ENCODE results near the gene CAPN13.

Gene CAPN13, protein sequence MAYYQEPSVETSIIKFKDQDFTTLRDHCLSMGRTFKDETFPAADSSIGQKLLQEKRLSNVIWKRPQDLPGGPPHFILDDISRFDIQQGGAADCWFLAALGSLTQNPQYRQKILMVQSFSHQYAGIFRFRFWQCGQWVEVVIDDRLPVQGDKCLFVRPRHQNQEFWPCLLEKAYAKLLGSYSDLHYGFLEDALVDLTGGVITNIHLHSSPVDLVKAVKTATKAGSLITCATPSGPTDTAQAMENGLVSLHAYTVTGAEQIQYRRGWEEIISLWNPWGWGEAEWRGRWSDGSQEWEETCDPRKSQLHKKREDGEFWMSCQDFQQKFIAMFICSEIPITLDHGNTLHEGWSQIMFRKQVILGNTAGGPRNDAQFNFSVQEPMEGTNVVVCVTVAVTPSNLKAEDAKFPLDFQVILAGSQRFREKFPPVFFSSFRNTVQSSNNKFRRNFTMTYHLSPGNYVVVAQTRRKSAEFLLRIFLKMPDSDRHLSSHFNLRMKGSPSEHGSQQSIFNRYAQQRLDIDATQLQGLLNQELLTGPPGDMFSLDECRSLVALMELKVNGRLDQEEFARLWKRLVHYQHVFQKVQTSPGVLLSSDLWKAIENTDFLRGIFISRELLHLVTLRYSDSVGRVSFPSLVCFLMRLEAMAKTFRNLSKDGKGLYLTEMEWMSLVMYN

DNA sequence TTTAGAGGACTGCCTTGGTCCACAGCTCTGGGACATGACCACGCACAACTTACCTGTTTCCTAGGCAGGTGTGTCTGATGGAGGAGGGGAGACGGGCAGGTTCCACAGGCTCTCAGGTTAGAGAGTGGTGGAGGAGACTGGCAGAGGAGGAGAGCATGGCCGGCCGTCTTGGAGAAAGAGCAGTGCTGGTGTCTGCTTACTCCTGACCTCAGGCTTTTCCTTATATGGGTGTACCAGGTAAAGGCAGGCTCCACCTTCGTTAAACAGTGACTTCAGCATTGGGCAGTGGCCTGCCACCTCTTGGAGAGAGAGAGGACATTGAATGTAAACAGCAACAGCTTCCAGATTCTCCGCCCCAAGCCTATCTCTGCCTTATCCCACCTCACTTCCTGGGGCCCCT lies at the start of gene CAPN13:
TSS of gene CAPN13 (minus strand) at position 198 of the 400 bp plus-strand sequence. CDS start 20,121 bp downstream, outside the sequence.
- no peak for DNase-seq (ENCODE audit: low spot score)

DNA sequence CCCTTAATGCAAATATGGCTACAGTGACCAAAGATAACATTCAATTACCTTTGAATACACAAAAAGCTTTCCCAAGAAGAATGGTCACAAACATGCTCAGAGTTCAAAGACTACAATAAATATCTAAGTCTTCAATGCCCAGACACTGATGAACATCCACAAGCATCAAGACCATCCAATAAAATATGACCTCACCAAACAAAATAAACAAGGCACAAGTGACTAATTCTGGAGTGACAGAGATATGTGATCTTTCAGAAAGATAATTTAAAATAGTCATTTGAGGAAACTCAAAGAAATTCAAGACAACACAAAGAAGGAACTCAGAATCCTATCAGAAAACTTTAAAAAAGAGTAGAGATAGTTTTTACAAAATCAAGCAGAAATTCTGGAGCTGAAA lies 40.6 kb upstream of the CAPN13 start:
- DNase-seq (ENCODE audit: low spot score) = no peak

DNA sequence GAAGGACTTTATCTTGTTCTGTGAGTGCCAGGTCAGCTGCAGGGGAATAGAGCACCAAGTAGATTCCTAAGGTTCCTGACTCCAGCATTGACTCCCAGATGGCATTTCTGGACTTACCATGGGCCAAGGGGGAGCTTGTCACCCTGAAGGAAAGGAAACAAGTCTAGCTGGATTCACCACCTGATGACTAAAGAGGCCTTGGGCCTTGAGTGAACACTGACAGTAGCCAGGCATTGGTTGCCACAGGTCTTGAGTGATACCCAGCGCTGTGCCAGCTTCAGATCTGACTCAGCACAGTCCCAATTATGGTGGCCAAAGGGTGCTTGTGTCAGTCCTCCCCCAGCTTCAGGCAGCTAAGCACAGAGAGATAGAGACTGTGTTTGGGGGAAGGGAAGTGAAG lies 40.1 kb upstream of the CAPN13 start:
- DNase-seq (ENCODE audit: low spot score) = no peak

DNA sequence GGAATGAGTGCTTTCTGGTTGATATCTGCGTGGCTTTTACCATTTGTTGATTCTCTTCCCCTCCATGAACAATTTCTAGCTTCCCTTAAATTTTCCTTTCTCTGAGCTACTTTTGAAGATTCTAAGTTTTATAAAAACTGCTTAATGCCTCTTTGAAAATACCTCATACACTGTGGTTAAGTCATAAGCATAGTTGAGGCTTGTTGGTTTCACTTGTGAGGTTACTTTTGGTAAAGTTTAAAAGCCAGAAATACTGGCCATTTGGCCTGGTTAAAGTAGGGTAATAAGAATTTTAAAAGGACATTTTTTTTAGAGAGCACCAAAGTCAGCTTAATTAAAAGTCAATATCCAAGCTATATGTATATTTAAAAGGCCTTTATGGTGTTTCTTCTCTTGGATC lies 21.3 kb upstream of the CAPN13 start:
- DNase-seq (ENCODE audit: low spot score) = no peak

DNA sequence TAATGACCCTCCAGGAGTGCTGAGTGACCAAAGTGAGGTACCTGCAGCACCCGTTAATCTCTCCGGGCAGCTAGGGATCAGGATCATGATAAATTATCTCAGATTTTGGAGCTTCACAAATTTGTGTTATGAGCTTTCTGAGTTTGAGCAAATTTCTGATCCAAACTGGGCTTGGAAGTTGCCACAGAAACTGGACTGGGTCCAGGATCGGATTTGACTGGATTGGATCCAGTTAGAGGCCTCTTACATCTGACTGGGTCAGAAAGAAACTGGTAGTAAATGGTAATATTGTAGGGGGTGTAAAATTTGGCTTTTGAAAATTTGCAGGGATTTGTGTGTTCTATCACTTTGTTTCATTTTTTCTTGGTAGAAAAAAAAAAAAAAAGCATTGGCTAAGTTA lies 19.7 kb upstream of the CAPN13 start:
- DNase-seq (ENCODE audit: low spot score) = no peak

DNA sequence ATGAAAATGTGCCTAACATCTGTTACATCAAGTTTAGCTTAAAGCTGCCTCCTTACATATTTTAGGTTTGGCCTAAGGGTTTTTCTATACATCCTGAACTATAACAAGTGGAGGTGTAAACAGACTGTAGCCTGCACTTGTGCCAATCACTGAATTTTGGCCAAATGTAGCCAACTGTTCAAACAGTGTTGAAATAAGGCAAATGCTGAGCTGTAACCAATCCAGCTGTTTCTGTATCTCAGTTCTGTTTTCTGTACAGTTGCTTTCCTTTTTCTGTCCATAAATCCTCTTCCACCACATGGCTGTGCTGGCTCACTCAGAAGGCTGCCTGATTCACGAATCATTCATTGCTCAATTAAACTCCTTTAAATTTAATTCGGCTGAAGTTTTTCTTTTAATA lies 19.2 kb upstream of the CAPN13 start:
- DNase-seq (ENCODE audit: low spot score) = no peak

DNA sequence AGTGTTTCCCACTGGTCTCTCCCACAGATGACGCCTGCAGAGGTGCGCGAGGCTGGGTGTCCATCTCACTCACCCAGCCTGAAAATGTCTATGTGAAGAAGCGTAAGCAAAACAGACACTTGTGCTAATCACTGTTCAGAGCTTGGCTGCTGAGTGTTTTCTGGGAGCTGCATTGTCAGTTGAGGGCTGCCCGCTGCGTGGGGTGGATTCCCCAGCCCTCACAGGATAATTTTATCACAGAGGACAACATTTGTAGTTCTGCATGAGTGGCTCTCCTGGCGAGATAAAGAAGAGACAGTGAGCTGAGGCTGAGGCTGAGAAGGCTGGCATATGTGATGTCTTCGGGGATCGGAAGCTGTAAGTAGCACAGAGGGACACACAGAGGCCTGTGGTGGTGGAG lies 16.2 kb upstream of the CAPN13 start:
- DNase-seq (ENCODE audit: low spot score) = no peak

DNA sequence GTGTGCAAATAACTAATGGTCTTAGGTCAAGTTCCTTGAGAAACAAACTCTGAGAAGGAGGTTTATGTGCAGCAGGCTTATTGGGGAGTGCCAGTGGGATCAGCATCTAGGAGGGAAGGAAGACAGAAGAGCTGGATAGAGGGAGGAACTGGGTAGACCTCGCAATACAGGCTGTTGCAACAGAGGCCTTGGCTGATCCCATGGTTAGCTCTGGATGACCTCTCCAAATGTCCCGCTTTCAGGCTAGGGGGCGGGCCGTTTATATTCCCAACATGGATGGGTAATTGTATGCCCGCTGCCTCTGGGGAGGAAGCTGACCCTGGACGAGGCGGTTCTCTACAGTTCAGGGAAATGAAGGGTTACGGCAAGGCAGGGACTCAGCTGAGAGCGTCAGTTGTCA lies 14.7 kb upstream of the CAPN13 start:
- no peak for DNase-seq (ENCODE audit: low spot score)

DNA sequence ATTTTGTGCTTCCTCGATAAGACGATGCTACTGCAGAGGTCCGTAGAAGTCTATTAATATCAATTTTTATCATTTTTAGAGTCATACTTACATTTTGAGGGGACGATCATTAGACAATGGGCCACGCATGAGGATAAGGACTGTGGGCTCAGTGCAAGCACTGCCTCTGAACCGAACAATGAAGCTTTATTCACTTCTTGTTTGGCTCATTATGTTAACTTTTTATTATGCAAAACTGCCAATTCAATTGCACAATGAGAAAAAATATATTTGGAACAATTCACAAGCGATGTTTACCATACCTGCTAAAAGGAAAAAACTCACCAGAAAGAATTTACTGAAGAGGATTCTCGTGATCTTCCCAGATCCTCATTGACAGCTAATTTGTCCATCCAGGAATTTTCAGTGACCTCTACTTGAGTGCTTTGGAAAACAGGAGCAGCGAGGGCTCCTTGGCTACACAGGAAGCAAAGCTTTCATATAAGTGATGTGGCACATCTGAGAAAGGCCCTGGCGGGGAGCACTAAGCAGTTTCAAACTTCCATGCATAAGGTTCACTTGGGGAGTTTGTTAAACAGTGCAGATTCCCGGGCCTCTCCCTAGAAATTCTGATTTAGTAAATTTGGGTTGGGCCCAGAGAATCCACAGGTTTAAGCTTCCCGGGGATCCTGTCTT lies 13.3 kb upstream of the CAPN13 start:
- no peak for DNase-seq (ENCODE audit: low spot score)

DNA sequence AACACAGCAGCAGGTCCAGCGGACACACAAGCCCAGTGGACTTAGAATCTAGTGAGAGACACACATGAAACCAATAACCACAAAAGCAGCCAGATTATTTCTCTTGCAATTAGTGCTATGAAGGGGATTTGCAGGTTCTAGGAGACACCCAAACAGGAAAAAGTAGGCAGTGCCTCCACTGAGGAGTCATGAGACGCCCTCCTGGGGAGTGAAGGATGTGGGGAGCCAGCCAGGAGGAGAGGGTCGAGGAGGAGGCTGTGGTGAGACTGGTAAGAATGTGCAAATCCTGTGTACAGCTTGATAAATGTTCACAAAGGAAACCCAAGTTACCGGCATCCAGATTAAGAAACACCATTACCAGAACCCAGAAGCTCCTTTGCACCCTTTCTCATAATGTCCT lies 2.7 kb upstream of the CAPN13 start:
- peak; percentile 1 for DNase-seq (ENCODE audit: low spot score)

DNA sequence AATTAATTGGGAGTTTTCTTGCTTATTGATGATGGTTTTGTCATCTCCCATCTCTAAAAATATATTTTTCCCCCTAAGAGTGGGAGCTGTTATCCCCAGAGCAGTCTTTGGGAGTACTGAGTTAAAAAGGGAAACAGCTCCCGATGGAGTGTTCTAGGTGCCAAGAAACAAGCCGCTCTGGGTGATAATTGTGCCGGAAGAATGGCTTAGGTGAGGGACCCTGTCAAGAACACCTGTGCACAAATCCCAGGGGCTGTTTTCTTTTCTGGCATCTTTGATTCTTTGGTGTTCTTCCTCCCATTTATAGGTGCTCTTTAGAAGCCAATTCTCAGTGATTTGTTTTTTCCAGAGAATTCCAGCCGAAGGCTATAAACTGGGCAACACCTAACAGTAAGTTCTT lies 1.4 kb upstream of the CAPN13 start:
- DNase-seq (ENCODE audit: low spot score) = no peak

DNA sequence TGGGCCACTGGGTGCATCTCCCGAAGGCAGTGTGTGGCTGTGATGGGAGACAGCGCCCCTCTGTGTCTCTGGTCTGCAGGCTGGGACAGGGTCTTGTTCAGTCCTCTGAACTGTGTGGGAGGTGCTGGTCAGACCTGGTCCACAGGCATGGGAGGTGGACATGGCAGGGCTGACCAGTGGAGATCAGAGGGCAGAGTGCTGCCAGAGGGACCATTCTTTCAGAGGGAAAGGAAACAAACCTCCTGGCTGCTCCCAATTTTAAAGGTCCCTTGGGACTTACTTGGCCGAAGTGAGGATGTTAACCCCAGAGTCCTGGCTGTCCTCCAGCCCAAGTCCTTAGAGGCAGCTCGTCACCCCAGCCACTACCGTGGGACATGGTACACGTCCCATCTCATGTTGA lies 4.0 kb downstream of the CAPN13 start:
- no peak for DNase-seq (ENCODE audit: low spot score)

DNA sequence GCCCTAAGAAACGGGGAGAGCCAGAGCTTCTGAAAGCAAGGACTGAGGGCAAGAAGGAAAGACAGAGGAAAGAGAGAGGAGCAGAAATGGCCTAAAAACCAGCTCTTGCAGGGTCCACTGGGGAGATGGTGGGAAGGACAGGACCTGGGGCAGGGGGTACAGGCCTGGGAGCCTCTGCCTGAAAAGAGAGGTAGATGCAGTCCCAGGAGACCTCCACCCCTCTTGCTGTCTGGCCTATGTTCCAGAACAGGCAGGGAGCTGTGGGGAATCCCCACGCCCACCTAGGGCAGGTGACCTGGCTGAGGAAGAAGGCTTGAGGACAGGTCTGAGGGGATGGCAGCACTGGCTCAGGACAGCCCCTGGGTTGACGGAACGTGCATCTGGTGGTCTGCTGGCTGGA lies 4.6 kb downstream of the CAPN13 start:
- DNase-seq (ENCODE audit: low spot score) = no peak

DNA sequence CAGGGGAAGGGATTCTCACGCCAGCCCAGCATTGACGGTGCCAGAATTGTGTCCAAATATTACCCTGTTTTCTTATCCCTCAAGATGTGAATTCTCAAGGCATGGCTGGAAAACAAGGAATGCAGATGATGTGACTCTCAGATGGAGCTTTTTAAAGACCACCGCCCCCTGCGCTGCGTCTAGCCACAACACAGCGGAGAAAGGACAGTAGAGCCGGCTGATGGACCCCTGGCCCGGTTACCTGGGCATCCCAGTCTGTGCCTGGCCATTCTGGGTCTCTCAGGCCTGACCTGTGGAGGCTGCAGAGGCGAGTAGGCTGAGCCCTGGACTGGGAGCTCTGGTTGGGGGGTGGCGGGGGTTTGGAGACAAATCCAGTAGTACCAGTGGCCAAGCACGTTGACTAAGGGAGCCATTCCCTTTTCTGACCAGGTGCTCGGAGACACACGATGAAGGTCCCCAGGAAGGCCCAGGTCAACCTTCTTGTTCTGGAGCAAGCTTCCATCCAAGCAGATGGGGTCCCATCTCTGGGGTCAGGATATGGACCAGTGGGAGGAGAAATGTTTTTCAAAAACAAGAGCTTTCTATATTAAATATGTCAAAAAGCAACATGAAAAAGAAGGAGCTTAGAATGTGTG lies 5.3 kb downstream of the CAPN13 start:
- DNase-seq (ENCODE audit: low spot score) = no peak

DNA sequence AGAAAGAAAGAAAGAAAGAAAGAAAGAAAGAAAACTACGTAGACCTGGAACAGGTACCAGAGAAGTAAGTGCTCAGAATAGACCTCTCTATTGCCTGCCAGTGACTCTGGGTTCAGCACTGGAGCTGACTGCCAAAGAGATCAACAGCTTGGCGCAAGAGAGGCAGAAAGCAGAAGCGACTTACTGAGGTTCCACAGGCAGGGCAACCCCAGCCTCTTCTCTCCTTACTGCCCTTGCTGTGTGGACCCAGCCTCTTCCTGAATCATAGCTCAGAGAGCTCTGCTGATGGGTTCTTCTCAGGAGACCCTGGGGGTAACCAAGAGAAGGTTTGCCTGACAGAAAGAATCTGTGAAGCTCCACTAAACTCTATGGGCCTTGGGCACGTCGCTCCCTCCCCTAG lies 7.1 kb downstream of the CAPN13 start:
- no peak for DNase-seq (ENCODE audit: low spot score)

DNA sequence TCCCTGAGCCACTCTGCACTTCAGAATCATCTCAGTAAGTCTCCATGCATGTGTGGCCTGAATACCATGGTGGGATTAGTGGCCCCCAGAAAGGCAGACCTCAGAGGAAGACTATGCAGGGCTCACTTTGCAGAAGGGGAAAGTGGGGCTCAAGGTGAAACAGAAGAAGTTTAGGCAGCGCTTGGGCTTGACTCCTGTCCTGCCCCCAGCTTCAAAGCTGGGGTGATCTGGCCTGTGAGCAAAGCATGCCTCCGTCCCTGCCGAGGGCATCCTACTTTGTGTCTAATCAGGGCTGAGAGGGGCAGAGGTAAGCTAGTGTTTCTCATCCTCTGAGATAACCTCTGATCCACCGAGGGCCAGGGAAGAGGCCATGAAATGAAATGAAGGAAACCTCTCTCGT lies 7.9 kb downstream of the CAPN13 start:
- no peak for DNase-seq (ENCODE audit: low spot score)

DNA sequence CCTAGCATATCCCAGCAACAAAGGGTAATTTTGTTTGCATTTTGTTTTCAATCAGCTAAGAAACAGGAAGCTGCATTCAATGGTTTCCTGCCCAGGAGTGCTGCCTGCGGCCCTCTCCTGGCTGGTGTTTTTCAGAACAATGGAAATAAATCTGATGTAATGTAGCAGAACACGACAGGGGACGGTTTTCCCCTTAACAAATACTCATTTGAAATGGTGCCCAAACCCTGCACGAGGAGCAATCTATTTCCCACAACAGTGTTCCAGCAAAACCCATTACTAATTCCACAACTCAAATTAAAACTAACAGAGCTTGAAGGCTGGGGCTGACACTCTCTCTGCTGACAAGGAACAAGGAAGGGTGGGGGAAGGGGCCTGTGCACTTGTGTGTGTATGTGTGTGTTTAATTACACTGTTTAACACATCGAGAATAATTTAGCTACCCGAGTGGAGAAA lies 8.7 kb downstream of the CAPN13 start:
- no peak for DNase-seq (ENCODE audit: low spot score)

DNA sequence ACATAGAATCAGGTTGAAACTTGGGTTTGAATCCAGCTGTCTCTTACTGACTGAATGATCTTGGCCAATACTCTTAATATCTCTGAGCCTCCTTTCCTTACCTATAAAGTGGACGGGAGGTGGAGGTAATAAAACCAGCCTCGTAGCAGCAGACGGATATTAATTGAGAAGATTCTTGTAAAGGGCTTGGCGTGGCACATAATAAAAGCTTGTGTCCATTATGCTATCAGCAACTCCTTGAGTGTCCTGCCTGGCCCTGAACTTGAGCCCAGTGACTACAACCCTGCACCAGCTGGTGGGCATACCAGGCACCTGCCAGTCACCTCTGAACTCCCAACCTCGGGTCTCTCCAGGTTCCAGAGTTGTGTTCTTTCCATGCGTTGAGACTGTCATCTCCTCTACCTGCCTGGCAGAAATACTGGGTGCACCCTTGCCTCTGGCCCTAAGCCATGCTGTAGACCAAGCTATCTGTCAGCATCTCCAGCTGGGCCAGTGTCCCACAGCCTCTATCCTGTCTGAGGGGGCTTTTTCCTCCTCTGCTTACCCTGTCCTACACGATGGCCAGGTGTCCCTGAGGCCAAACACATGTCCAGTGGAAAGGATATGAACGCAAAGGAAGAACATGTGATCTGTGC lies 9.7 kb downstream of the CAPN13 start:
- DNase-seq (ENCODE audit: low spot score) = no peak

DNA sequence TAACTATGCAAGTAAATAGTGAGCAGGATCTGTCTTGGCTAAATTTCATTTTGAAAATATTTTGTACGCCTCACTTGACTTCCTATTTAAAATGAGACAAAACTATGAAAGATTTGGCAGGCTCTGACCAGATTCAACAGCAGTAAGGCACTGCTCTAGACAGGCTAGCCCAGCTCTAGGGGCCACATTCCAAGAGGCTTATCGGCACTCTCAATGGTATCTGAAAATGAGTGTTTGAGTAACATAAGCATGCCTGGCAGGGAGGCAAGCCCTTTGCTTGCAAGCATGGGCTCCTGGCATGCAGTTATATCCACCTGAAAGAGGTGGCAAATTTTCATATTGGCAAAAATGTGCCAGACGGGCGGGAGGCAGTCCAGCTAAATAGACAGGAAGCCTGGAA lies 10.5 kb downstream of the CAPN13 start:
- DNase-seq (ENCODE audit: low spot score) = no peak

DNA sequence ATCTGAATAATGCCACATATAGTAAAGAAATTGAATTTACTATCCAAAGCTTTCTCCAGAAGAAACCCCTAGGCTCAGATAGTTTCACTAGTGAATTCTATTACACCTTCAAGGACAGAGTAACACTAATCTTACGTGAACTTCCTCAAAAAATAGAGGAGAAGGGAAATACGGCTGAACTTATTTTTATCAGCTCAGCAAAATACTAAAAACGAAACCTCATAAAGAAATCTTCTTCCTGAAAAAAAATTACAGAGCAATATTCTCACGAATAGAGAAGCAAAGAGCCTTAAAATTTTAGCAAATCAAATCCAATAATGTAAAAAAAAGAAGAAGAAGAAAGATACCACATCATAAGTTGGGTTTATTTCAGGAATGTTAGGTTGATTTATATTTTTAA lies 14.7 kb downstream of the CAPN13 start:
- DNase-seq (ENCODE audit: low spot score) = no peak

DNA sequence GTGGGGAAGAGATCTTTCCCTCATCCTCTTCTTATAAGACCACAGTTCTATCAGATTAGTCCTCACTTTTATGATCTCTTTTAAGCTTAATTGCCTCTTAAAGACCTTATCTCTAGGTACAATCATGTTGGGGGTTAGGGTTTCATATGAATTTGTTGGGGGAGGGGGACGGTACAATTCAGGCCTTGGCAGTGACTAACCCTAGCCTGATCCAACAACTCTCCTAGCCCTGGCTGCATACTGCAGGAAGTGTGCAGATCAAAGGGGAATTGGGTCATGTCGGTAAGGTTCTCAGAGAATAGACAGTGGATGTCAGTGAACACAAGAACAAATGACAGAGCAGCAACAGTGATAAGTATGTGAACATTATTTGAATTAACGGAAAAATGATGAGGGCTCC lies 16.4 kb downstream of the CAPN13 start:
- DNase-seq (ENCODE audit: low spot score) = no peak

DNA sequence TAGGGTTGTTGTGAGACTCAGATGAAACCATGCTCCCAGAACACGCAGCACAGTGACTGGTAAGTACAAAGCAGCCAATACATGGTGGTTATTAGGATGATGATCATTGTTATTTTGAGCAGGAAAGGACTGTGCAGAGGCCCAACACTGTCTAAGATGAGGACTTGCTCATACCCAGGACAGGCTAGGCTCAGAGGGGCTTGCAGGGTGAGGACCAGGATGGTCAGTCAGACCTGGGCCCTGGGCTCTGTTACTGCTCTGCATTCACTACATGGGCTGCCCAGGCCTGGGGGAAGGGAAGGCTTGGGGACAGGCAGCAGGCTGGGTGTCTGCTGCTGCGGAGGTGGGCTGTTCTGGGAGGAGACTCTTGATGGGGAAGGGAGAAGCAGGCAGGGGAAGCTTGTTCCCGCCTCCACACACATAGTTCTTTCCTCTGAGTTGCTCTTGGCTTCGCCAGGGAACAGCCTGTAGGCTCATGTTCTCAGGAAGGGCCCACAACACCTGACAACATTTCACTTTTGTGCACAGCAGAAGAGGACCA lies 17.5 kb downstream of the CAPN13 start:
- no peak for DNase-seq (ENCODE audit: low spot score)

Data from AG08395 (cell line).